Activated T-cell treated with anti-CD3 and anti-CD28 coated beads, Interleukin-2, amount 50 U/mL, for 48 hours (primary cell): ENCODE measurements around the gene DEF6.
"Not testable (repeated sequence)": the region's sequence is repeated elsewhere in the genome, so short reads cannot be mapped to it uniquely, and the experiment has no call there.

Source experiments
- DNase-seq, 2 experiments: peaks; one replicate each; pipeline ENCODE4 v3.0.0-alpha.2; 2020

The DEF6 gene

GRCh38 chr6:35311390-35312075 is 13.9 kb downstream of the DEF6 start:
- DNase-seq: peak; percentile 69 to 72

DNA sequence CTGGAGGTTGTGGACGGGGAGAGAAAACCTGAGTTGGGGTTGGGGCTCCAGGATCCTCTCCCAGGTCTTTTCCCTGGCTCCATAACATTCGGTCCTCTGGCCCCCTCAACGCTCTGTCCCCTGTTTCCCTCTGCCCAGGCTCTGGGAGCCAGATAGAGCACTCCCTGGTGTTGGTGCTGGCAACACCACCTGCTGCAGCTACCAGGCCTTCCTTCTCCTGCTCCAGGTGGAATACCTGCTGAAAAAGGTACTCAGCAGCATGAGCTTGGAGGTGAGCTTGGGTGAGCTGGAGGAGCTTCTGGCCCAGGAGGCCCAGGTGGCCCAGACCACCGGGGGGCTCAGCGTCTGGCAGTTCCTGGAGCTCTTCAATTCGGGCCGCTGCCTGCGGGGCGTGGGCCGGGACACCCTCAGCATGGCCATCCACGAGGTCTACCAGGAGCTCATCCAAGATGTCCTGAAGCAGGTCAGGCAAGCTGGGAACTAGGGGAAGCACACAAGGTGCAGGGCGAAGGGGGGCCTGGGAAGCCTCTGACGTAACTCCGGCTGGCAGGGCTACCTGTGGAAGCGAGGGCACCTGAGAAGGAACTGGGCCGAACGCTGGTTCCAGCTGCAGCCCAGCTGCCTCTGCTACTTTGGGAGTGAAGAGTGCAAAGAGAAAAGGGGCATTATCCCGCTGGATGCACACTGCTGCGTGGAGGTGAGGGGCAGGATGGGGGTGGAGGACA is 14.6 kb downstream of the DEF6 start:
- peak in 1 of 2 experiments; percentile 22 for DNase-seq

GRCh38 chr6:35312807-35313206 is 15.2 kb downstream of the DEF6 start:
- peak in 1 of 2 experiments; percentile 14 for DNase-seq

- DNase-seq: no peak
These were observed 20.0 kb downstream of the DEF6 start for GRCh38 chr6:35317483-35318195.

DNA sequence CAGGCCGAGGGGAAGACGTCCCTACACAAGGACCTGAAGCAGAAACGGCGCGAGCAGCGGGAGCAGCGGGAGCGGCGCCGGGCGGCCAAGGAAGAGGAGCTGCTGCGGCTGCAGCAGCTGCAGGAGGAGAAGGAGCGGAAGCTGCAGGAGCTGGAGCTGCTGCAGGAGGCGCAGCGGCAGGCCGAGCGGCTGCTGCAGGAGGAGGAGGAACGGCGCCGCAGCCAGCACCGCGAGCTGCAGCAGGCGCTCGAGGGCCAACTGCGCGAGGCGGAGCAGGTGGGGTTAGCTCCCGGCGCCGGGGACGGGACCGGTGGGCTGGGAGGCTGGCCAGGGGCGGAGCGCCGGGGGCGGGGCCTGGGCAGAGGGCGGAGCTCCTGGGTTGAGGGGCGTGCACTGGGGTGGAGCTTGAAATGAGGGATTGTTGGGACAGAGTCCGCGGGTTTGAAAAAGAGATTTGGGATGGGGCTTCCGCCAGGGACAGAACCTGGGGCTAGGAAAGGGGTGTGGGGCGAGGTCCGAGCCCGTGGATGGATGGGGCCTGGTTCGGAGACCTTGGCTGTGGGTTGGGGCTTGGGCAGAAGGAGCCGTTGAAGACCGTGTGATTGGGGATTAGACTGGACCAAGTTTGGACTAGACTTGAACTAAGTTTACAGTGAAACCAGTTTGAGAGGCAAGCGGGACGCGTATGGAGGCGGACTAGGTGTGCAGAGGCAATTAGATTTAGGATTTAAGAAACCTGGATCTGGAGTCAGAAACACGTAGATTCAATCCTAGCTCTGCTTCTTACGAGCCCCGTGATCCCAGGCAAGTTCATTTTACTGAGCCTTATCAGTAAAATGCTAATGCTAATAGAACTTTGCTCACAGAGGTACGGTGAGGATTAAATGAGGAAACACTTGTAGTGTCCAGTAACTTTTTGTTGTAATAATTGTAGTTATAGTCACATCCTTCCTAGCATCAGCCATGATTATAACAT is 20.9 kb downstream of the DEF6 start:
- DNase-seq: peak in 1 of 2 experiments; percentile 17

DNA sequence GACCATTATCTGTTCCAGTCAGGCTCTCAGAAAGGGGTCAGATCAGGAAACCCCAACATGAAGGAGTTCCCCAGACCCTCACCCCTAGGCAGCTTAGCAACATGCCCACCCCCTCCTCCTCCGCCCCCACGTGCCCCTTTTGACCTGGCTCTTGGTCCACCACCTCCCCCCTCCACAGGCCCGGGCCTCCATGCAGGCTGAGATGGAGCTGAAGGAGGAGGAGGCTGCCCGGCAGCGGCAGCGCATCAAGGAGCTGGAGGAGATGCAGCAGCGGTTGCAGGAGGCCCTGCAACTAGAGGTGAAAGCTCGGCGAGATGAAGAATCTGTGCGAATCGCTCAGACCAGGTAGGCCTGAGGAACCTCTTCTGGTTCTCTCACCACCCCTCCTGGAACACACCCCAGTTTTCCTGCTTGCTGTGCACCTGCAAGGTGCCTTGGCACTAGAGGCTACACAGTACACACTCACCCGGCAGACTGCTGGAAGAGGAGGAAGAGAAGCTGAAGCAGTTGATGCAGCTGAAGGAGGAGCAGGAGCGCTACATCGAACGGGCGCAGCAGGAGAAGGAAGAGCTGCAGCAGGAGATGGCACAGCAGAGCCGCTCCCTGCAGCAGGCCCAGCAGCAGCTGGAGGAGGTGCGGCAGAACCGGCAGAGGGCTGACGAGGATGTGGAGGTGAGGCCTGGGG is 21.9 kb downstream of the DEF6 start:
- no peak for DNase-seq

GRCh38 chr6:35320031-35320410 is 22.4 kb downstream of the DEF6 start:
- no peak for DNase-seq

DNA sequence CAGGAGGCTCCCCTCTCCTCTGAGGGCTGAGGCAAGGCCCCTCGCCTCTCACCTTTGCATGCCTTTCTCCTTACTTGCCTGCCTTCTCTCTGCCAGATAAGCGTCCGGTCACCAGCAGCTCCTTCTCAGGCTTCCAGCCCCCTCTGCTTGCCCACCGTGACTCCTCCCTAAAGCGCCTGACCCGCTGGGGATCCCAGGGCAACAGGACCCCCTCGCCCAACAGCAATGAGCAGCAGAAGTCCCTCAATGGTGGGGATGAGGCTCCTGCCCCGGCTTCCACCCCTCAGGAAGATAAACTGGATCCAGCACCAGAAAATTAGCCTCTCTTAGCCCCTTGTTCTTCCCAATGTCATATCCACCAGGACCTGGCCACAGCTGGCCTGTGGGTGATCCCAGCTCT is 23.5 kb downstream of the DEF6 start:
- no peak for DNase-seq

DNA sequence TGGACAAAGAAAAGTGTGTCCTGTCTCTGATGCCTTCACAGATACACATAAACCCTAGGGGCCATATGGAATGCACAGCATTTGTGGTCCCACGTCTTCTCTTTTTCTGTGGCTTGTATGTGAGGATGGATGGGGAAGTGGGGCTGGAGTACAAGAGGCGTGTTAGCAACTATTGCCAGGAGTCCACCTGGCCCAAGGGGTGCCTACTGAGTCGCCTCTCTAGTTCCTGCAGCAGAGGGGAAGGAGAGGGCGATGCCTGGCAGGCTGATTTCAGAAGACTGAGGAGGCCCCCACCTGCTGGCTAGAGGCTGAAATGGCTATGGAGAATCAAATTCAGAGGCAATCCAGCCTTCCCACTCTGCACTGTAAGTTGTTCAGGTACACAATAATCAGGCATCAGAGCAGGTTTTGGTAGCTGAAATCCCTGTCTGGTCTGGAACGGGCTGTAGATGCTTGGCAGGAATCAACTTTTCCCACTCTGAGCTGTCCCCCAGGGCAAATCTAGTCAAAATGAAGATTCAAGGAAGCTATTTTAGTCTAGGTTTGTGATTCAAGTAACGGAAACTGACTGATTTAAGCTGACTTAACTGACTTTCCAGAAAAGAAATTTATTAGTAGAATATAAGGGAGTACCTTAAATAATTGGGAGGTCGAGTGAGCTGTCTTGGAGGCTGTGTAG is 29.9 kb downstream of the DEF6 start:
- DNase-seq: peak; percentile 81

GRCh38 chr6:35328108-35328723 is 30.6 kb downstream of the DEF6 start:
- DNase-seq: no peak

- not testable (repeated sequence) for DNase-seq
These were observed 31.3 kb downstream of the DEF6 start for GRCh38 chr6:35328965-35329364.

- no peak for DNase-seq
These were observed 33.0 kb downstream of the DEF6 start for GRCh38 chr6:35330541-35331119.

DNA sequence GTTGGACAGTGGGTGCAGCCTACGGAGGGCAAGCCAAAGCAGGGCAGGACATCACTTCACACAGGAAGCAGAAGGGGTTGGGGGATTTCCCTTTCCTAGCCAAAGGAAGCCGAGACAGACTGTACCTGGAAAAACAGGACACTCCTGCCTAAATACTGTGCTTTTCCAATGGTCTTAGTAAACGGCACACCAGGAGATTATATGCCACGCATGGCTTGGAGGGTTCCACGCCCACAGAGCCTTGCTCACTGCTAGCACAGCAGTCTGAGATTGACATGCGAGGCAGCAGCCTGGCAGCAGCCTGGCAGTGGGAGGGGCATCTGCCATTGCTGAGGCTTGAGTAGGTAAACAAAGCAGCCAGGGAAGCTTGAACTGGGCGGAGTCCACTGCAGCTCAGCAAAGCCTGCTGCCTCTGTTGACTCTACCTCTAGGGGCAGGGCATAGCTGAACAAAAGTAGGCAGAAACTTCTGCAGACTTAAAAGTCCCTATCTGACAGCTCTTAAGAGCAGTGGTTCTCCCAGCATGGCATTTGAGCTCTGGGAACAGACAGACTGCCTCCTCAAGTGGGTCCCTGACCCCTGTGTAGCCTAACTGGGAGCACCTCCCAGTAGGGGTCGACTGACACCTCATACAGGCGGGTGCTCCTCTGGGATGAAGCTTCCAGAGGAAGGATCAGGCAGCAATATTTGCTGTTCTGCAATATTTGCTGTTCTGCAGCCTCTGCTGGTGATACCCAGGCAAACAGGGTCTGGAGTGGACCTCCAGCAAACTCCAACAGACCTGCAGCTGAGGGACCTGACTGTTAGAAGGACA is 34.7 kb downstream of the DEF6 start:
- peak; percentile 59 to 71 for DNase-seq

GRCh38 chr6:35341557-35341956 is 43.9 kb downstream of the DEF6 start:
- DNase-seq: no peak

DNA sequence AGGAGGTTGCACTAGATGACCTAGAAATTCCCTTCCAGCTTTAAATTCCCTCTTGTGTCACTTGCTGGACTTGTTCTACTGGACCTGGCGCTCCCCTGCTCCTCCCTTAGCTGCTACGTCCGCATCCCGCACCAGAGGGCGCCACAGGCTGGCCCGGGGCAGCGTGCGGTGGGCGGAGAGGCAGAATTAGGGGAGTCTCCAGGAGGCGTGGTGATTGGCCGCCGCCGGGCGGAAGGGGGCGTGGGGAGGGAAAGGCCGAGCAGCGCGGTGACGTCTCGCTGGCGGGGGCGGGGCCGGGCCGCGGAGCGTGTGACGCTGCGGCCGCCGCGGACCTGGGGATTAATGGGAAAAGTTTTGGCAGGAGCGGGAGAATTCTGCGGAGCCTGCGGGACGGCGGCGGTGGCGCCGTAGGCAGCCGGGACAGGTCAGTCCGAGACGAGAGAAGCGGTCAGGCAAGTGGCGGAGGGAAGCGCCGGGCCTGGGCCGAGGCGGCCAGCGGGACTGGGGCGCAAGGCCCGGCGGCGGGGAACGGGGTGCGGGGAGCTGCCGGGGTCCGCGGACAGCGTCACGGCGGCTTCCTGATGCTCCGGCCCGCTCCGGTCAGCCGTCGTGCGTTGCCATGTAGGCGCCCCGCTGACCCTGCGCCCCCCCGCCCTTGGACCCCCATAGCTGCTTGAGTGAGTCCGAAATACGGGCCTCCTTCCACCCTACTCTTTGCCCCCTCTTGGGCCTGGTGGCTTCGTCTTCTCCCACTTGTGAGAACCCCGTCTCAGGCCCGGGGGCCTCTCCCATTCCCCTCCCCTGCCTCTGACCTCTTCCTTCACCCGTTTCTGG is 44.9 kb downstream of the DEF6 start, which contains the start of gene PPARD:
Gene PPARD (plus strand): TSS at position 301 of the 834 bp plus-strand sequence. CDS start 68,530 bp downstream, outside the sequence.
- DNase-seq: peak; percentile 99 to 100

GRCh38 chr6:35343092-35343834 is 45.6 kb downstream of the DEF6 start:
- peak in 1 of 2 experiments; percentile 32 for DNase-seq

DNA sequence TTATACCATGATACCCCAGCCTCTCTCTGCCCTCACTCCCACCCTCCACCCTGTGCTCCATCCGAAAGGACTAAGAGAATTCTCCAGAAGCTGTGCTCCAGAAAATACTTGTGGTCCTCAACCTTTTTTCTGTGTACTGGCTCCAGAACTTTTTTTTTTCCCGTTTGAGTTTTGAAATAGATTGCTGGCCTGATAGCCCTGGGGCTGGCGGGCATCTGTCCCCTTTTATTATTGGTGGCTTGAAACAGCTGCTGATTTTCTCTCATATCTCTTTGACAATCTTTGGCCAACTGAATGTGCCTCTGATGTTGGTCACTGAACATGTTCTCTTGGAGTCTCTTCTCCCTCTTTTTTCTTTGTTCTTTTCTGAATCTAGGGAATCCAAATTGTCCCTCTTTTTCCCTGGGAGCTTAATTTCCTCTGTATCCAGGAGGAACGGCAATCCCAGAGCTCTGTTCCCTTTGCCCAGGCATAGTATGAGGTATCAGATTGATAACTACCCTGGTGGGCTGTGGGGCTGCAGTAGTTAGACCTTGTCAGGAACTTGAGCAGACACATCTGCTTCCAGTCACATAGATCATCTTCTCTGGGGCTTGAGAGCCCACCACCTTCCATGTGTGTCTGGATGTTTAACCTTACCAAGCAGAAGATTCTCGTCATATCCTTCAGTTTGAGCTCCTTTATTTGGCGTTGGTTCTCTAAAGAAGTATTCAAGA is 46.4 kb downstream of the DEF6 start:
- no peak for DNase-seq
